Endothelial cell of umbilical vein (primary cell): ENCODE measurements around the gene OSBPL5. TPM values are rescaled to one million over a fixed set of nuclear protein-coding genes. Genes with fewer than 3 reads are reported as not detected.

ENCODE experiments used
- BruUV-seq: library from RNA; stranded (reverse); fragments of 400-500 nt; replicated peaks from 2 replicates; lab custom pipeline; 2021; lab: Mats Ljungman, UMichigan
- CTCF ChIA-PET: fragments of 300-600, 350-600 bp; sonication (Branson Sonifier 250); formaldehyde crosslinking; loops from one replicate; lab custom pipeline; 2021; ENCODE audit warnings: antibody characterized with exemption, inconsistent platforms; lab: Charles Lee
- POLR2A ChIA-PET: fragments of 300-600, 350-600 bp; sonication (Branson Sonifier 250); formaldehyde crosslinking; loops from one replicate; lab custom pipeline; 2021; ENCODE audit warnings: antibody characterized with exemption, inconsistent platforms; lab: Charles Lee
- DNase-seq: peaks from one replicate; pipeline ENCODE4 v3.0.0-alpha.2; 2011; ENCODE audit warnings: low read depth, low spot score
- FAIRE-seq: peaks from 2 replicates; lab custom pipeline; 2011; peaks lifted over from hg19 to GRCh38; lab: Jason Lieb, UNC
- H2AFZ ChIP-seq: 2 replicates; pipeline ENCODE4 v1.6.0; 2012; ENCODE audit warnings: low read depth, low read length, control low read depth, inconsistent platforms
- H3K27ac ChIP-seq: 2 replicates; pipeline ENCODE4 v1.5.1; 2011; ENCODE audit warnings: low read depth, mild to moderate bottlenecking, control low read depth, low read length, moderate library complexity; ENCODE audit not compliant: insufficient read depth
- H3K27me3 ChIP-seq, 2 experiments: 2 replicates each; pipeline versions ENCODE4 v1.6.0 to v1.6.1; 2011; ENCODE audit warnings: low read length in 2 of 2, mixed read lengths in 1 of 2; ENCODE audit not compliant: control insufficient read depth in 2 of 2, insufficient read depth in 2 of 2
- H3K36me3 ChIP-seq, 2 experiments: 2 replicates in 1 of 2; 3 replicates in 1 of 2; pipeline ENCODE4 v1.5.1; 2011; ENCODE audit warnings: low read length in 2 of 2, mild to moderate bottlenecking in 1 of 2, moderate library complexity in 1 of 2; ENCODE audit not compliant: control insufficient read depth in 2 of 2, insufficient read depth in 2 of 2; ENCODE audit errors: extremely low read depth in 1 of 2
- H3K4me1 ChIP-seq: 3 replicates; pipeline ENCODE4 v1.5.1; 2011; ENCODE audit warnings: mild to moderate bottlenecking, low read length; ENCODE audit not compliant: control insufficient read depth, insufficient read depth; ENCODE audit errors: extremely low read depth
- H3K4me2 ChIP-seq: 2 replicates; pipeline ENCODE4 v1.6.1; 2011; ENCODE audit warnings: low read length, control low read depth, mixed read lengths; ENCODE audit not compliant: insufficient read depth
- H3K4me3 ChIP-seq, 3 experiments: fragments of 200-600 bp in 1 of 3; sonication (generic), shearing (Covaris generic) in 1 of 3; replicated peaks in 1 of 3; 2 replicates each; pipeline ENCODE4 v1.5.1; 2011 to 2016; ENCODE audit warnings: control low read depth in 3 of 3, low read length in 3 of 3, mild to moderate bottlenecking in 2 of 3, inconsistent platforms in 1 of 3, low read depth in 1 of 3, moderate library complexity in 1 of 3; ENCODE audit not compliant: insufficient read depth in 1 of 3
- H3K79me2 ChIP-seq: 2 replicates; pipeline ENCODE4 v1.6.0; 2012; ENCODE audit warnings: low read length, inconsistent platforms; ENCODE audit not compliant: control insufficient read depth, insufficient read depth
- H3K9ac ChIP-seq: replicated peaks from 2 replicates; pipeline ENCODE3; 2011; ENCODE audit warnings: low read length, control low read depth; ENCODE audit not compliant: insufficient read depth; ENCODE audit errors: extremely low read depth
- H3K9me1 ChIP-seq: replicated peaks from 3 replicates; pipeline ENCODE4 v1.6.0; 2011; ENCODE audit warnings: mild to moderate bottlenecking, low read length; ENCODE audit not compliant: control insufficient read depth, insufficient read depth; ENCODE audit errors: extremely low read depth
- H3K9me3 ChIP-seq: replicated peaks from 2 replicates; pipeline ENCODE4 v1.5.1; 2012; ENCODE audit warnings: low read length, inconsistent platforms; ENCODE audit not compliant: control insufficient read depth, insufficient read depth
- H4K20me1 ChIP-seq: replicated peaks from 2 replicates; pipeline ENCODE3; 2011; ENCODE audit warnings: mild to moderate bottlenecking, low read length; ENCODE audit not compliant: control insufficient read depth, insufficient read depth; ENCODE audit errors: extremely low read depth
- EZH2 ChIP-seq: IDR thresholded peaks from 2 replicates; pipeline ENCODE4 v1.6.1; 2012; ENCODE audit warnings: borderline replicate concordance, low read depth, mild to moderate bottlenecking, moderate library complexity, low read length, inconsistent platforms; ENCODE audit not compliant: severe bottlenecking
- FOS ChIP-seq: IDR thresholded peaks from 2 replicates; pipeline ENCODE4 v1.6.1; 2011; ENCODE audit warnings: mild to moderate bottlenecking, low read length, moderate library complexity, borderline replicate concordance; ENCODE audit not compliant: insufficient read depth
- GATA2 ChIP-seq: IDR thresholded peaks from 2 replicates; pipeline ENCODE4 v1.7.0; 2011; ENCODE audit warnings: low read depth, mild to moderate bottlenecking, moderate library complexity, mixed read lengths, low read length; ENCODE audit not compliant: insufficient read length, insufficient read depth
- JUN ChIP-seq: IDR thresholded peaks from 2 replicates; pipeline ENCODE4 v1.6.1; 2011; ENCODE audit warnings: borderline replicate concordance, low read depth; ENCODE audit not compliant: insufficient read length, insufficient read depth
- MYC ChIP-seq: IDR thresholded peaks from one replicate; pipeline ENCODE4 v1.6.1; 2011; ENCODE audit warnings: mild to moderate bottlenecking, low read depth, low read length
- POLR2A ChIP-seq: IDR thresholded peaks from 2 replicates; pipeline ENCODE4 v1.6.1; 2012; ENCODE audit warnings: low read depth, mild to moderate bottlenecking, control low read depth, low read length
- POLR2AphosphoS5 ChIP-seq: IDR thresholded peaks from 2 replicates; pipeline ENCODE4 v1.6.1; 2012; ENCODE audit warnings: low read depth, mild to moderate bottlenecking, control low read depth, low read length, moderate library complexity; ENCODE audit not compliant: insufficient read depth
- dilution Hi-C: fragments of 300-500 bp; cut with MboI; formaldehyde crosslinking; loops from one replicate; pipeline ENCODE4 v1.15.0; 2019; ENCODE audit warnings: low sequenced_read_pairs; ENCODE audit not compliant: extremely low pct_ligation_motif_present
- intact Hi-C: fragments of 100-400 bp; cut with micrococcal nuclease; formaldehyde crosslinking; loops from one replicate; pipeline ENCODE4 v1.10.0; 2022
- polyA plus RNA-seq, 4 experiments: library from polyadenylated mRNA; depleted of rRNA in 3 of 4; stranded (reverse) in 3 of 4; unstranded in 1 of 4; fragments of >200 nt; gene quantifications; 2 replicates each; pipeline versions ENCODE4 v1.2.1 to v1.2.3, GENCODE V29; 2011 to 2012; ENCODE audit warnings: missing spikeins in 1 of 4
- total RNA-seq: library from RNA; stranded (reverse); gene quantifications from 2 replicates; pipeline ENCODE4 v1.2.3, GENCODE V29; 2021
- TF ChIP-seq, protein P1 (sequence below), 2 donors: IDR thresholded peaks; 1 replicate in 1 of 2; 2 replicates in 1 of 2; pipeline ENCODE4 v1.5.1; 2011; ENCODE audit warnings: low read length in 2 of 2, mild to moderate bottlenecking in 2 of 2, moderate library complexity in 2 of 2, control low read depth in 1 of 2, inconsistent platforms in 1 of 2, low read depth in 1 of 2; ENCODE audit not compliant: insufficient read depth in 1 of 2; ENCODE audit errors: extremely low read depth in 1 of 2
- TF ChIP-seq, protein P2 (sequence below): IDR thresholded peaks from 2 replicates; pipeline ENCODE4 v1.6.1; 2011; ENCODE audit not compliant: insufficient read depth, insufficient read length

The OSBPL5 gene
- total and polyA plus RNA-seq, 2 donors (not counting 3 experiments of a cell fraction or from before 2014, with no cell fraction given): 8.7 to 37.7 TPM

DNA sequence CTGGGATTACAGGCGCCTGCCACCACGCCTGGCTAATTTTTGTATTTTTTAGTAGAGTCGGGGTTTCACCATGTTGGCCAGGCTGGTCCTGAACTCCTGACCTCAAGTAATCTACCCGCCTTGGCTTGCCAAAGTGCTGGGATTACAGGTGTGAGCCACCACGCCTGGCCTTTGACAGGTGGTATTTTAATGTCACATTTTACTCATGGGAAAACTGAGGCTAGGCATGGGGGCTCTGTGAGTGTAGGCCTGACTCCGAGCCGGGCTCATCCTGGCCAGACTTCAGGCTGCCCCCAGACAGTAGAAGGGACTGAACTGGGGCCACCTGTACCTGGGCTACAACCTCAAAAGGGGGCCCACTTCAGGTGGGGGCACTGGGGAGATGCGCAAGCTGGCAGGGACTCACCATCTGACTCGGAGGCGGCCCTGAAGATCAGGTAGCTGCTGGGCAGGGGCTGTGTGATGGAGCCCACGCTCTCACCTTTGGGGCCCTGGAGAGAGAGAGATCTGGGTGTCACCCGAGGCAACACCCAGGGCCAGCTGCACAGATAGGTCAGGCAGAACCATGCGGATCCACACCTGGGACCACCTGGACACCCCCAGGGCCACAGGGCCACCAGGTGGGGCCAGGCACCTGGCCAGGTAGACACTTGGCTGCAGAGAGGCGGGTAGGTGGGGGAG, 45.8 kb downstream of the OSBPL5 start:
- H3K27ac ChIP-seq: no peak overlapping the region
- no peaks in the 10 kb centered on the region for H3K9me1 ChIP-seq
- H3K9me3 ChIP-seq: no peaks in the 10 kb centered on the region
- no peaks in the 10 kb centered on the region for H3K27me3 ChIP-seq
- no peak overlapping the region for H2AFZ ChIP-seq
- ChIA-PET POLR2A (interaction anchor here (0.6 kb wide), 1 partner anchor 251 kb away, joined by 8 read pairs; no protein-coding TSS in a partner anchor), CTCF (interaction anchor here (0.9 kb wide), 1 partner anchor 10 kb away, joined by 3 read pairs; no protein-coding TSS in a partner anchor)
- BruUV-seq: no TSS peak
- H3K9ac ChIP-seq: no peak overlapping the region
- TF ChIP-seq POLR2A (no peak), FOS (no peak), POLR2AphosphoS5 (no peak), EZH2 (no peak), MYC (no peak), GATA2 (no peak), JUN (no peak)
- TF ChIP-seq, protein P1, sequence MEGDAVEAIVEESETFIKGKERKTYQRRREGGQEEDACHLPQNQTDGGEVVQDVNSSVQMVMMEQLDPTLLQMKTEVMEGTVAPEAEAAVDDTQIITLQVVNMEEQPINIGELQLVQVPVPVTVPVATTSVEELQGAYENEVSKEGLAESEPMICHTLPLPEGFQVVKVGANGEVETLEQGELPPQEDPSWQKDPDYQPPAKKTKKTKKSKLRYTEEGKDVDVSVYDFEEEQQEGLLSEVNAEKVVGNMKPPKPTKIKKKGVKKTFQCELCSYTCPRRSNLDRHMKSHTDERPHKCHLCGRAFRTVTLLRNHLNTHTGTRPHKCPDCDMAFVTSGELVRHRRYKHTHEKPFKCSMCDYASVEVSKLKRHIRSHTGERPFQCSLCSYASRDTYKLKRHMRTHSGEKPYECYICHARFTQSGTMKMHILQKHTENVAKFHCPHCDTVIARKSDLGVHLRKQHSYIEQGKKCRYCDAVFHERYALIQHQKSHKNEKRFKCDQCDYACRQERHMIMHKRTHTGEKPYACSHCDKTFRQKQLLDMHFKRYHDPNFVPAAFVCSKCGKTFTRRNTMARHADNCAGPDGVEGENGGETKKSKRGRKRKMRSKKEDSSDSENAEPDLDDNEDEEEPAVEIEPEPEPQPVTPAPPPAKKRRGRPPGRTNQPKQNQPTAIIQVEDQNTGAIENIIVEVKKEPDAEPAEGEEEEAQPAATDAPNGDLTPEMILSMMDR (IDR thresholded peaks at IDR 0.05; ENCODE audit: extremely low read depth in 1 of 2, insufficient read depth in 1 of 2, low read depth in 1 of 2, low read length in 2 of 2): no peak
- TF ChIP-seq, protein P2, sequence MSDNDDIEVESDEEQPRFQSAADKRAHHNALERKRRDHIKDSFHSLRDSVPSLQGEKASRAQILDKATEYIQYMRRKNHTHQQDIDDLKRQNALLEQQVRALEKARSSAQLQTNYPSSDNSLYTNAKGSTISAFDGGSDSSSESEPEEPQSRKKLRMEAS: no peak
- peaks cover 5 to 12% of the 10 kb centered on the region in 2 experiments for H3K36me3 ChIP-seq
- dilution Hi-C loops (no loop called here), intact Hi-C loops (no loop called here)
- H3K4me3 ChIP-seq: no peak overlapping the region
- H4K20me1 ChIP-seq: no peaks in the 10 kb centered on the region
- H3K79me2 ChIP-seq: no peaks in the 10 kb centered on the region
- DNase-seq (no peak), FAIRE-seq (no peak)
- H3K4me1 ChIP-seq: peaks cover 4% of the 10 kb centered on the region
- no peak overlapping the region for H3K4me2 ChIP-seq
